HG03432 (cell line): ENCODE measurements around the gene TBC1D14.
"Not testable (repeated sequence)": the region's sequence is repeated elsewhere in the genome, so short reads cannot be mapped to it uniquely, and the experiment has no call there.

Experiments
- ATAC-seq: cut with Tn5 transposase; IDR thresholded peaks from one replicate; pipeline ENCODE4 v1.9.1; 2021; ENCODE audit warnings: mild to moderate bottlenecking, moderate library complexity; ENCODE audit not compliant: unreplicated experiment

The TBC1D14 gene

GRCh38 chr4:6967846-6968340 lies 58.3 kb downstream of the TBC1D14 start:
- no peak for ATAC-seq

GRCh38 chr4:6968496-6968895 lies 58.9 kb downstream of the TBC1D14 start:
- ATAC-seq: no peak

DNA sequence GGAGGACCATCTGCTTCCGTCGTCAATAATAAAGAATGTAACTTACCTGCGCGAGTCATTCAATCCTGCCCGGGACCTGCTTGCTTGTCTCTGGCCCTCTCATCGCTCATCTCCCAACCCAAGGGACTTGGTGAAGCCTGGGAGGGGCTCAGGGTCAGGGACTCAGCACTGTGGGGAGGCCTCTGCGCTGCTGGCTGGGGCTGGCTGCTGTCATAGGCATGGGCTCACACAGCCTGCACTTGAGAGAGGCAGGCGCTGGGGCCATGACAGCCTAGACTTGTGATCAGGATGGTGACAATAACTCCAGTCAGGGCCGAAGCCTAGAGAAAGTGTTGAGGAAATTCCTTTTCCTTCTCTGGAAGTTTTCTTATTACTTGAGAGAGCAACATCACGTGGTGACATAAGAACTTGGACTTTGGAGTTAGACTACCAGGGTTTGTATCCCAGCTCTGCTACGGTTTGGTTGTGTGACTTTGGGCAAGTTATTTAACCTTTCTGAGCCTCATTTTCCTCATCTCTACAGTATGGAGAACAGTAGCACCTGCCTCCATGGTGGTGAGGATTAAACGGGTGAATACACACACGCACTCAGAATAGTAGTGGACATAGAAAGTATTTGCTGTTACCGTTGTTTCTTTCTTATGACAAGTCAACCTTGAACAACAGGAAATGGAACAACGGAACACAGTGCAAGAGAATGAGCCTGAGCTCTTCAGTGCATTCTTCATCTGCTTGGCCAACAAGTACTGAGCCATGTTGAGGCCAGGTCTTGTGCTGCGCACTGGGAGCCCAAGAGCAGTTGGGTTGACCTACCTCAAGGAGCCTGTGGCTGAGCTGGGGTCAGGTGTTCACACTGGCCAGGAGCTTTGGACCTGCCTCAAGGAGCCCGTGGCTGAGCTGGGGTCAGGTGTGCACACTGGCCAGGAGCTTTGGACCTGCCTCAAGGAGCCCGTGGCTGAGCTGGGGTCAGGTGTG lies 60.5 kb downstream of the TBC1D14 start:
- peak; percentile 81 for ATAC-seq

DNA sequence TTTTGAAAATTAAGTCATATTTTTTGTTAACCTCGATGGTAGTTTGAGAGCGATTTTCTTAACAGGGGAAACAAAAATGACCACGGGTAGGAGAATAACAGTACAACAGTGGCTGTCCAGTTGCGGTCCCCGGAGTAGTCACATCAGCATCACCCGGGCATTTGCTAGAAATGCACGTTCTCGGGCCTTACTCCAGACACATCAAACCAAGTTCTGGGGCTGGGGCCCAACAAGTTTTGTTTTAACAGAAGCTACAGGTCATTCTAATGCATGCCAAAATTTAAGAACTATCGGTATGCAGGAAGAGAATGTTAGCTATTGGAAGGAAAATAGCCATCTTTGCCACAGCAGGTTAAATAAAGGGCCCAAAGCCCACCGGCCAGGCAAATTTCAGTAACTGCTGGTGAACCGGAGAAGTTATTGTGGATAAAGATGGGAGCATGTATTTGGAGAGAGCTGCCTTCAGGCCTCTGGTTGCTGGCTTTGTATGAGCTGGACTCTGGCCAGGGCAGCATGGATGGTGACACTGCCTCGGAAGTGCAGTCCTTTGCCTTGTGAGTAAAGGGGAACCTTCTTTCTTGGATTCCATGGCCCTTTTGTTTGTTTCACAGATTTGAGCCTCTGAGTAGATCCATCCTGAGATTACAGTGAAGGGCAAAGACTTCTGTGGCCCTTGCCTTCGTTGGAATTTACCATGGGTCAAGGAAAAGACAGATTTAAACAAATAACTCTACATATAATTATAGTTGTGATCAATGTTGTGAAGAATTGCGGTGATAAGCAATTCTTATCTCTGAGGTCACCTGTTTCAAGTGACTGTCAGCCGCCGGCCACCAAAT lies 62.1 kb downstream of the TBC1D14 start:
- no peak for ATAC-seq

GRCh38 chr4:6972375-6972650 lies 62.7 kb downstream of the TBC1D14 start:
- ATAC-seq: no peak

DNA sequence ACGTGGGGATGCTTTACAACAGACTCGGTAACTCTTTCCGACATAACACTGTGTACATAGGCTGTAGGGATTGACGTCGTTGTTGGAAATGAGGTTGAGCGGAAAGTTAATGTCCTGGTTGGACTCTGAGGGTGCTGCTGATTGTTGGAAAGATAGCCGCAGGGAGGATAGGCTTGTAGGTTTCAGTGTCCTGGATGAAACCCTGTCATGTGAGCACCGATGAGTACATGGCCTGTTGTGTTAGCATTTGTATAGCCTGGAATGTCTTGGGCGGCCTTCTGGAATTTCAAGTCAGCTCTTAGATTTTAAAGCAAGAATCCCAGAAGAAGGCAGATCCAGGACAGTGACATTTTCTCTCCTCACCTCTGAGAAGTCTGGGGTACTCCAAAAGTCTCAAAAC lies 63.3 kb downstream of the TBC1D14 start:
- no peak for ATAC-seq

DNA sequence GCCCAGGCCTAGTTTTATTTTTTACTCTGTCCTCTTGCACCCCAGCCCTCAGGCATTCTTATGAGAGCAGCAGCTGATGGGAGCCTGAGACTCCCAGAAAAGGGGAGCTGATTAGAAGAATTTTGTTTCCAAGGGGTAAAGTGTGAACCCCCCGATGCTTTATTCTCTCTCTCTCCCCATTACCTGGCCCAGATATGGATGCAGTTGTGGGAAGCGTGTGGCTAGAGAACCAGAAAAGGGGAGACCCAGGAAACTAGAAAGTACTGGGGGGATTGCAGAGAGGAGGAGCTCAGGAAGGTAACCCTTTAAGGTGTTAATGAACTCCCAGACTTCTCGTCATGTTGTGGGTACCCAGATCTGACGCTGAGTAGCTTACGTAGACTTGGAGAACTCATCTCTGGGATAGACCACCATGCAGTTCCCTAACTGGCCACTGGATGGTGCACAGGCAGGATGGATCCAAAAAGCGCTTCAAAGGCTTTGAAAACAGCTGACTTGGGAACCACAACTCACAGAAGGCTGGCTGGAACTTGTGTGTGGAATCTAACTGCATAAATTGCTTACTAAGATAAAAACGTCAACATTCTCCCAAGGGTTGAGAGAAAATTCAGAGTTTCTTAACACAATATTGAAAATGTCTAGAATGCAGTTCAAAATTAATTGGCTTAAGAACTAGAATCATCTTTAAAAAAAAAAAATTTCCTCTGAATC lies 64.7 kb downstream of the TBC1D14 start:
- peak; percentile 65 for ATAC-seq

GRCh38 chr4:6977846-6978245 lies 68.2 kb downstream of the TBC1D14 start:
- not testable (repeated sequence) for ATAC-seq

GRCh38 chr4:6983544-6984142 lies 74.0 kb downstream of the TBC1D14 start:
- no peak for ATAC-seq

DNA sequence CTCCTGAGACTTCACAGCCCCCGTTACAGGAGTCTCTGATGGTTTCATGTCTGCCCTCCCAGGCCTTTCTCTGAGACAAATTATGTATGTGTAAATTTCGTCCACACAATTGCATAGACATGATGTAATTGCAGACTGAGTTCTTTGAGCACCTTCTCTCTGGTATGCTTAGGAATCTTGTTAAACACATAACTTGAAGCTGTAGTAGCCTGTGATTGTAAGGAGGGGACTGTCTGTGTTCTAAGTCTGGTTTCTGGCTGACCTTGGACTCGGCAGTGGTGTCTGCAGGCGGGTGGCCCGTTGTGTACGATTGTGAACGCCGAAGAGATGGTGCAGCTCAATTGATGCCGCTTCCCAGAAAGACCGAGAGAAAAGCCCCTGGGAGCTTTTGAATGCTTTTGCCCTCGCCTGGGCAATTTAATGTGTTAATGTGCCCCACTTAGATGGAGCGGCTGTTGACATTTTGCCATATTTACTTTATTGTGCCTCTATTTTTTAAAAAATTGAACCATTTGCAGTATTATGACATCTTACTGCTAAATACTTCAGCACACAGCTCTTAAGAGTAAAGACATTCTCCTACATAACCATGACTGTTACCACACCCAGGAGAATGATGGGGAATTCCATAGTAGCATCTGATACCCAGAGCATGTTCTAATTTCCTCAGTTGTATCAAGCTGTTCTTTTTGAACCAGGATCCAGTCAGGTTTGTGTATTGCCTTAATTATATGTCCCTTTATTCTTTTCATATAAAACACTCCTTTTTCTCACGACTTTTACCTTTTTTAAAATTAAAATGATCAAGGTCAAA lies 75.2 kb downstream of the TBC1D14 start:
- no peak for ATAC-seq

DNA sequence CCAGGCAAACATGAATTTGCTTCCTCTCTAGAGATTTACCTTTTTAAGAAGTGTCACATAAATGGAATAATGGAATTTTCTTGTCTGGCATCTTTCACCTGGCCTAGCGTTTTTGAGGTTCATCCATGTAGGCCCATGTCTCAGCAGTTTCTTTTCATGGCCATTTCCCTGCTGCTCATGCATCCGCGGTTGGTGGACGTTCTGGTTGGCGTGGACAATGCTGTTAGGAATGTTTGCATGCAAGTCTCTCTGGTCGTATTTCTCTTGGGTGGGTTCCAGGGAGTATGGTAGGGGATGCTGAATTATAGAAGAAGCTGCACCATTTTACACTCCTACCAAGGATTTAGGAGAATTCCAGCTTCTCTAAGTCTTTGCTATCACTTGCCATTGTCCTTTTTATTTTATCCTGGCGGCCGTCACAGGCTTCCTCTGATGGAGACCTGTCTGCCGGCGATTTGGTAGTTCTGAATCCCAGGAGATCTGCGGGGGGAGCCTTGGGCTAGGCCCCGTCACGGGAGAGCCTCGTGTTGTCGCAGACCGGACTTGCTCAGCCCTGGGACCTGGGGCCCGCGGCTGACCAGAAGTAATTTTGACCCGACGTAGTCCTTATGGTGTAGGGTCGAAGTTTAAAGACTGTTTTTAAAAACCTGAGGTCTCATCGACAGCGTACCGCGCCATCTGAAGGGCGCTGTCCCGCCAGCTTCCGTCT lies 76.6 kb downstream of the TBC1D14 start:
- peak; percentile 23 for ATAC-seq

GRCh38 chr4:6986781-6987587 lies 77.4 kb downstream of the TBC1D14 start:
- ATAC-seq: peak; percentile 82

GRCh38 chr4:6987588-6987961 lies 77.9 kb downstream of the TBC1D14 start:
- ATAC-seq: no peak

GRCh38 chr4:6988016-6988715 lies 78.5 kb downstream of the TBC1D14 start:
- ATAC-seq: no peak

GRCh38 chr4:6989331-6989923 lies 79.8 kb downstream of the TBC1D14 start:
- ATAC-seq: no peak

- ATAC-seq: no peak
Measured at GRCh38 chr4:6990661-6991060, 81.0 kb downstream of the TBC1D14 start.

DNA sequence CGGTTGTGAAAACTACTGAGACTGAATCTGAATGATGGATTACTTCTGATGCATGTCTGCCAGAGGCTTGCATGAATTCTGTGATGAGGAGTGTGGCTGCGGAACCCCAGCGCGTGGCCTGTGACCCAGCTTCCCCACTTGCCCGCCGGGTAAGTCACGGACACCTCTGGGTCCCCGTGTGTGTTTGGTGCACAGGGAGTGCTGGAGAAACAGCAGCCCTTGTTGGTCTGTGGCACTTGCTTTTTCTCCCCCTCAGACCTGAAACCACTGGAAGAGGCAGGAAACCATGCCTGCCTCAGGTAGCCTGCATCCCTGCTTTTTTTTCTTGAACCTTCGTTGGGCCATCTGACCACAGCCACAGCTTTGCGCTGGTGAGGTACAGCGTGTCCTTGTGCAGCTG lies 81.6 kb downstream of the TBC1D14 start:
- ATAC-seq: no peak
